Measurements from ENCODE around the gene KIF13A.
"Not testable (repeated sequence)": the region's sequence is repeated elsewhere in the genome, so short reads cannot be mapped to it uniquely, and the experiment has no call there.

KIF13A gene

GRCh38 chr6:17894905-17895304, 92.5 kb downstream of the KIF13A start:
- no peak for DNase-seq

- DNase-seq: no peak
These were observed 93.2 kb downstream of the KIF13A start for GRCh38 chr6:17894191-17894590.

- DNase-seq: no peak
These were observed 95.2 kb downstream of the KIF13A start for GRCh38 chr6:17892097-17892686.

- no peak for DNase-seq
These were observed 97.1 kb downstream of the KIF13A start for GRCh38 chr6:17890309-17890708.

- DNase-seq: not testable (repeated sequence)
These were observed 97.7 kb downstream of the KIF13A start for GRCh38 chr6:17889777-17890176.

GRCh38 chr6:17886891-17887290, 100.5 kb downstream of the KIF13A start:
- DNase-seq: no peak

GRCh38 chr6:17885889-17886576, 101.4 kb downstream of the KIF13A start:
- no peak for DNase-seq

- no peak for DNase-seq
These were observed 102.6 kb downstream of the KIF13A start for GRCh38 chr6:17884498-17885478.

GRCh38 chr6:17883665-17884497, 103.6 kb downstream of the KIF13A start:
- no peak for DNase-seq

- DNase-seq: no peak
These were observed 106.2 kb downstream of the KIF13A start for GRCh38 chr6:17881085-17881858.

- no peak for DNase-seq
These were observed 108.3 kb downstream of the KIF13A start for GRCh38 chr6:17879184-17879583.

- no peak for DNase-seq
These were observed 108.7 kb downstream of the KIF13A start for GRCh38 chr6:17878734-17879133.

- no peak for DNase-seq
These were observed 109.5 kb downstream of the KIF13A start for GRCh38 chr6:17877895-17878440.

GRCh38 chr6:17877196-17877894, 110.1 kb downstream of the KIF13A start:
- DNase-seq: no peak

- DNase-seq: no peak
These were observed 112.7 kb downstream of the KIF13A start for GRCh38 chr6:17874753-17875152.

GRCh38 chr6:17872908-17873307, 114.5 kb downstream of the KIF13A start:
- no peak for DNase-seq

GRCh38 chr6:17871836-17872235, 115.6 kb downstream of the KIF13A start:
- DNase-seq: no peak

- DNase-seq: no peak
These were observed 116.3 kb downstream of the KIF13A start for GRCh38 chr6:17871189-17871519.

- no peak for DNase-seq
These were observed 116.9 kb downstream of the KIF13A start for GRCh38 chr6:17870300-17871188.

GRCh38 chr6:17869753-17870050, 117.7 kb downstream of the KIF13A start:
- no peak for DNase-seq

Data from activated CD4-positive, alpha-beta T cell treated with anti-CD3 and anti-CD28 coated beads for 4 hours (primary cell).